Measurements from ENCODE around the gene EPS8. TPM values are rescaled to one million over a fixed set of nuclear protein-coding genes. Genes with fewer than 3 reads are reported as not detected.

EPS8 gene
- polyA plus RNA-seq, 1 donor (not counting 4 experiments of a cell fraction or from before 2014, with no cell fraction given), result 4.0 TPM

DNA sequence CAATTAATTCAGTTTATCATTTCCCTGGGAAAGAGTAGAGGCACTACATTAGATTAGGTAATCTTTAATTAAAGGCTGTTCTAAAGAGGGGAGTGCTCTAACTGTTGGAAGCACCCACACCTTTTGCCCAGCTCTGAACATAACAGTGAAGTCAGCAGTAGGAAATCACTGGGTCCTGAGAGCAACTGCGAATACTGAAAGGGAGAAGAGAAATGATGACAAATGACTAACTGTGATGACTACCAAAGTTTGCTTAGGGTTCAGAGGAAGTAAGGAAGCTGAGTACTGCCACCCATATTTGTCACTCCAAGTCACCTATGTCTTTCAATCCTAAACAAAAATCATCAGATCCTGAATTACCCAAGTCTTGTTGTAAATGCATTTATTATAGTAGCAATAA lies 140.6 kb downstream of the EPS8 start:
- Histone ChIP-seq H3K4me1 (ENCODE audit: control insufficient read depth, extremely low read depth, insufficient read depth, low read length) (no peaks in the 10 kb centered on the region), H3K9ac (ENCODE audit: control insufficient read depth, extremely low read depth, insufficient read depth, low read length) (no peak overlapping the region), H2AFZ (ENCODE audit: control insufficient read depth, low read length) (no peak overlapping the region), H3K9me1 (ENCODE audit: control insufficient read depth, extremely low read depth, insufficient read depth, low read length) (no peaks in the 10 kb centered on the region), H3K27ac (ENCODE audit: control insufficient read depth, insufficient read depth, low read length) (no peak overlapping the region), H3K36me3 (ENCODE audit: control insufficient read depth in 2 of 2, extremely low read depth in 1 of 2, insufficient read depth in 2 of 2, low read length in 2 of 2) (no peaks in the 10 kb centered on the region), H3K27me3 (ENCODE audit: control insufficient read depth, extremely low read depth, insufficient read depth, low read length) (no peaks in the 10 kb centered on the region), H3K4me2 (ENCODE audit: control insufficient read depth, extremely low read depth, insufficient read depth, low read depth, low read length) (no peak overlapping the region), H3K79me2 (ENCODE audit: control insufficient read depth, insufficient read depth, low read length) (no peaks in the 10 kb centered on the region), H4K20me1 (ENCODE audit: control insufficient read depth, extremely low read depth, insufficient read depth, low read length) (no peaks in the 10 kb centered on the region), H3K4me3 (ENCODE audit: control insufficient read depth in 2 of 3, extremely low read depth in 1 of 3, insufficient read depth in 2 of 3, low read depth in 1 of 3, low read length in 3 of 3) (no peak overlapping the region), H3K9me3 (ENCODE audit: control insufficient read depth, low read depth, low read length) (no peaks in the 10 kb centered on the region)
- dilution Hi-C loops (cut with MboI; ENCODE audit: extremely low pct_ligation_motif_present, low sequenced_read_pairs), result no loop called here
- DNase-seq (ENCODE audit: low read depth, low spot score), result no peak
- no peak for FAIRE-seq
- TF ChIP-seq, protein P1, sequence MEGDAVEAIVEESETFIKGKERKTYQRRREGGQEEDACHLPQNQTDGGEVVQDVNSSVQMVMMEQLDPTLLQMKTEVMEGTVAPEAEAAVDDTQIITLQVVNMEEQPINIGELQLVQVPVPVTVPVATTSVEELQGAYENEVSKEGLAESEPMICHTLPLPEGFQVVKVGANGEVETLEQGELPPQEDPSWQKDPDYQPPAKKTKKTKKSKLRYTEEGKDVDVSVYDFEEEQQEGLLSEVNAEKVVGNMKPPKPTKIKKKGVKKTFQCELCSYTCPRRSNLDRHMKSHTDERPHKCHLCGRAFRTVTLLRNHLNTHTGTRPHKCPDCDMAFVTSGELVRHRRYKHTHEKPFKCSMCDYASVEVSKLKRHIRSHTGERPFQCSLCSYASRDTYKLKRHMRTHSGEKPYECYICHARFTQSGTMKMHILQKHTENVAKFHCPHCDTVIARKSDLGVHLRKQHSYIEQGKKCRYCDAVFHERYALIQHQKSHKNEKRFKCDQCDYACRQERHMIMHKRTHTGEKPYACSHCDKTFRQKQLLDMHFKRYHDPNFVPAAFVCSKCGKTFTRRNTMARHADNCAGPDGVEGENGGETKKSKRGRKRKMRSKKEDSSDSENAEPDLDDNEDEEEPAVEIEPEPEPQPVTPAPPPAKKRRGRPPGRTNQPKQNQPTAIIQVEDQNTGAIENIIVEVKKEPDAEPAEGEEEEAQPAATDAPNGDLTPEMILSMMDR (optimal IDR thresholded peaks at IDR 0.05 in 1 of 3, IDR thresholded peaks at IDR 0.05 in 1 of 3, conservative IDR thresholded peaks at IDR 0.05 in 1 of 3; ENCODE audit: extremely low read depth in 1 of 3, insufficient read depth in 2 of 3, low read length in 3 of 3), result no peak
- no peak for TF ChIP-seq EZH2 (IDR thresholded peaks at IDR 0.05; ENCODE audit: low read length)

DNA sequence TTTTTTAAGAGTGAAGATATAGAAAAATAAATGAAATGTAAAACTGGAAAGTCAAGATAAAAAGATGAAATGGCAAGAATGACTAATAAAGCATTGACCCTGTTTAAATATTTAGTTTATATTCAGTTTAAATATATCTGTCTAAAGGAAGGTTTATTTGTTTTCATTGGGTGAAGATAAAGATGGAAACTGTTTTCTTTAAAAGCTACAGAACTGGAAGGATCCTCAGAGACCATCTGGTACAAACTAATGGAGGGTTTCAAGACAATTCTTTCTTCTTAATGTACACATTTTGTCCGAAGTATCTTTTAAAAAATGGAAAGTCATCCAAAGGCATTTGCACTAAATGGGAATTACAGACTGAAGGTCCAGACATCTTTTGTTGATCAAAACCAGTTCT lies 142.6 kb downstream of the EPS8 start:
- DNase-seq (ENCODE audit: low read depth, low spot score) (no peak), FAIRE-seq (no peak)
- Histone ChIP-seq H3K9me3 (ENCODE audit: control insufficient read depth, low read depth, low read length) (no peaks in the 10 kb centered on the region), H3K79me2 (ENCODE audit: control insufficient read depth, insufficient read depth, low read length) (no peaks in the 10 kb centered on the region), H3K9me1 (ENCODE audit: control insufficient read depth, extremely low read depth, insufficient read depth, low read length) (no peaks in the 10 kb centered on the region), H3K4me1 (ENCODE audit: control insufficient read depth, extremely low read depth, insufficient read depth, low read length) (no peaks in the 10 kb centered on the region), H3K4me2 (ENCODE audit: control insufficient read depth, extremely low read depth, insufficient read depth, low read depth, low read length) (no peak overlapping the region), H3K27me3 (ENCODE audit: control insufficient read depth, extremely low read depth, insufficient read depth, low read length) (no peaks in the 10 kb centered on the region), H2AFZ (ENCODE audit: control insufficient read depth, low read length) (no peak overlapping the region), H3K9ac (ENCODE audit: control insufficient read depth, extremely low read depth, insufficient read depth, low read length) (no peak overlapping the region), H3K27ac (ENCODE audit: control insufficient read depth, insufficient read depth, low read length) (no peak overlapping the region), H3K36me3 (ENCODE audit: control insufficient read depth in 2 of 2, extremely low read depth in 1 of 2, insufficient read depth in 2 of 2, low read length in 2 of 2) (no peaks in the 10 kb centered on the region), H4K20me1 (ENCODE audit: control insufficient read depth, extremely low read depth, insufficient read depth, low read length) (no peaks in the 10 kb centered on the region), H3K4me3 (ENCODE audit: control insufficient read depth in 2 of 3, extremely low read depth in 1 of 3, insufficient read depth in 2 of 3, low read depth in 1 of 3, low read length in 3 of 3) (no peak overlapping the region)
- TF ChIP-seq, protein P1 (optimal IDR thresholded peaks at IDR 0.05 in 1 of 3, IDR thresholded peaks at IDR 0.05 in 1 of 3, conservative IDR thresholded peaks at IDR 0.05 in 1 of 3; ENCODE audit: extremely low read depth in 1 of 3, insufficient read depth in 2 of 3, low read length in 3 of 3), result no peak
- no peak for TF ChIP-seq EZH2 (IDR thresholded peaks at IDR 0.05; ENCODE audit: low read length)
- dilution Hi-C loops (cut with MboI; ENCODE audit: extremely low pct_ligation_motif_present, low sequenced_read_pairs), result no loop called here
